ENCODE data around the gene PNISR. TPM values are rescaled to one million over a fixed set of nuclear protein-coding genes. Genes with fewer than 3 reads are reported as not detected.

The PNISR gene, protein sequence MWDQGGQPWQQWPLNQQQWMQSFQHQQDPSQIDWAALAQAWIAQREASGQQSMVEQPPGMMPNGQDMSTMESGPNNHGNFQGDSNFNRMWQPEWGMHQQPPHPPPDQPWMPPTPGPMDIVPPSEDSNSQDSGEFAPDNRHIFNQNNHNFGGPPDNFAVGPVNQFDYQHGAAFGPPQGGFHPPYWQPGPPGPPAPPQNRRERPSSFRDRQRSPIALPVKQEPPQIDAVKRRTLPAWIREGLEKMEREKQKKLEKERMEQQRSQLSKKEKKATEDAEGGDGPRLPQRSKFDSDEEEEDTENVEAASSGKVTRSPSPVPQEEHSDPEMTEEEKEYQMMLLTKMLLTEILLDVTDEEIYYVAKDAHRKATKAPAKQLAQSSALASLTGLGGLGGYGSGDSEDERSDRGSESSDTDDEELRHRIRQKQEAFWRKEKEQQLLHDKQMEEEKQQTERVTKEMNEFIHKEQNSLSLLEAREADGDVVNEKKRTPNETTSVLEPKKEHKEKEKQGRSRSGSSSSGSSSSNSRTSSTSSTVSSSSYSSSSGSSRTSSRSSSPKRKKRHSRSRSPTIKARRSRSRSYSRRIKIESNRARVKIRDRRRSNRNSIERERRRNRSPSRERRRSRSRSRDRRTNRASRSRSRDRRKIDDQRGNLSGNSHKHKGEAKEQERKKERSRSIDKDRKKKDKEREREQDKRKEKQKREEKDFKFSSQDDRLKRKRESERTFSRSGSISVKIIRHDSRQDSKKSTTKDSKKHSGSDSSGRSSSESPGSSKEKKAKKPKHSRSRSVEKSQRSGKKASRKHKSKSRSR
- 100 to 1,000 TPM; 310 to 317 TPM for total RNA-seq
- polyA plus RNA-seq (2013, experiment 1 of 2) = 245 TPM
- polyA plus RNA-seq (2013, experiment 2 of 2) = 180 TPM
- 119 to 738 (median 406) reads per million in 172 experiments for total RNA-seq

DNA sequence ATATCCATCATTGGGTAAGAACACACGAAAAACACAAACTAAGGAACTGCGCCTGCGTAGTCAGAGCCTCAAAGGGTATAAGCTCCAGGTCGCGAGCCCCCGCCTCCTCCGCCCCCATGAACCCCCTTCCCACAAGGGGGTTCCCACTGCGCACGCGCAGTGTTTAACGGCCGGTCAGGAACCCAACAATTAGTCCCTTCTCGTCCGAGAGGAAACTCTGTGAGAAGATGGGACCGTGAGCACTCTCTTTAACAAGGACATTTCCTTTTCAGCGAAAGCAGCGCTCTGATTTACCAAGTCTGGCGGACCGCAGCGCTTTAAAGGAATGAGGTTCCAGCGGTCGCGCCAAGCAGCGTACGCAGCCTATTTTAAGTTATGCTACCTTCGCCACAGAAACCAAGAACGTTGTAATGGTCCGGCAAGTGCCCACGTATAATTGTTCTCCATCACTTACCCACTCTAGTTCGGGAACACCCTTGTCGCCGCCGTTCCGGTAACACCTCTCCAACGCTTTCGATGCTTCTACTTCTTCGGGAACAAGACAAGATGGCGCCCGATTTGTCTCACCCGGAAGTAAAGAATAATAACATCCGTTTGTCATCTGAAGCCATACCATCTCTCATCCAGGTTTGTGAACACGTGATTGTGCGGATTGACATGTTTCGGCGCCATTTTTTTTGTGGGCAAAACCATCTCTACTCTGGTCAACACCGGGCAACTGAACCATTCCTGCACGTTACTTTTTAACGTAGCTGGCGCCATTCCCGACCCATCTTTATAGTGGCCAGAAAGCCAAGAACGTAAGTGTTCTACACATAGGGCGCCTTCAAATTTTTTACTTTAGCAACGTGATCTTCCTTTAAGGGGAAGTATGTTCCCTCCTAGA, at the start of gene PNISR:
PNISR (minus strand) TSS at position 548 of the 886 bp plus-strand sequence. CDS start 10,649 bp downstream, outside the sequence.
- Mint-ChIP-seq H3K27me3 (no peaks in the 10 kb centered on the region), H3K4me3 (peak within 1 kb of the TSS; percentile 100), H3K27ac (peak within 1 kb of the TSS; percentile 97), H3K4me1 (ENCODE audit: low read depth) (peaks cover 67% of the 10 kb centered on the region), H3K36me3 (ENCODE audit: low read depth) (peaks cover 38% of the 10 kb centered on the region), H3K9me3 (no peaks in the 10 kb centered on the region)
- peaks cover 14% of the 10 kb centered on the region for H3K36me3 ChIP-seq (ENCODE audit: insufficient read depth, low read length)
- peak within 1 kb of the TSS; percentile 72 for H3K4me3 ChIP-seq (ENCODE audit: low read length)
- no peaks in the 10 kb centered on the region for H3K9me3 ChIP-seq (ENCODE audit: control insufficient read depth in 1 of 2, insufficient read depth in 1 of 2, low read length in 2 of 2)
- peak within 1 kb of the TSS; percentile 99 for H3K27ac ChIP-seq (ENCODE audit: low read depth in 1 of 2, low read length in 2 of 2)
- peaks cover 32% of the 10 kb centered on the region for H3K4me1 ChIP-seq (ENCODE audit: insufficient read depth, low read length)
- no peaks in the 10 kb centered on the region for H3K27me3 ChIP-seq (ENCODE audit: control insufficient read depth in 1 of 2, insufficient read depth in 2 of 2, low read length in 2 of 2)
- CTCF ChIA-PET = interaction anchor here (1.3 to 1.4 kb wide), 3 partner anchors 8 to 95 kb away, joined by 4 to 6 read pairs (median 5); no protein-coding TSS in a partner anchor
- peak; percentile 76 for ATAC-seq (ENCODE audit: poor library complexity)
- POLR2A ChIA-PET = interaction anchor here (0.6 to 3.0 kb wide), 19 partner anchors 9 to 478 kb away, joined by 3 to 50 read pairs (median 4); partner anchors contain the start of genes CCNC, COQ3, FBXL4 and USP45
- TF ChIP-seq, protein P1, sequence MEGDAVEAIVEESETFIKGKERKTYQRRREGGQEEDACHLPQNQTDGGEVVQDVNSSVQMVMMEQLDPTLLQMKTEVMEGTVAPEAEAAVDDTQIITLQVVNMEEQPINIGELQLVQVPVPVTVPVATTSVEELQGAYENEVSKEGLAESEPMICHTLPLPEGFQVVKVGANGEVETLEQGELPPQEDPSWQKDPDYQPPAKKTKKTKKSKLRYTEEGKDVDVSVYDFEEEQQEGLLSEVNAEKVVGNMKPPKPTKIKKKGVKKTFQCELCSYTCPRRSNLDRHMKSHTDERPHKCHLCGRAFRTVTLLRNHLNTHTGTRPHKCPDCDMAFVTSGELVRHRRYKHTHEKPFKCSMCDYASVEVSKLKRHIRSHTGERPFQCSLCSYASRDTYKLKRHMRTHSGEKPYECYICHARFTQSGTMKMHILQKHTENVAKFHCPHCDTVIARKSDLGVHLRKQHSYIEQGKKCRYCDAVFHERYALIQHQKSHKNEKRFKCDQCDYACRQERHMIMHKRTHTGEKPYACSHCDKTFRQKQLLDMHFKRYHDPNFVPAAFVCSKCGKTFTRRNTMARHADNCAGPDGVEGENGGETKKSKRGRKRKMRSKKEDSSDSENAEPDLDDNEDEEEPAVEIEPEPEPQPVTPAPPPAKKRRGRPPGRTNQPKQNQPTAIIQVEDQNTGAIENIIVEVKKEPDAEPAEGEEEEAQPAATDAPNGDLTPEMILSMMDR (IDR thresholded peaks at IDR 0.05) = no peak
- DNase-seq = peak; percentile 70 to 97 (median 80)
- intact Hi-C loops (cut with DNase I, micrococcal nuclease) = loop anchor here (1.0 to 10.0 kb wide), 7 partner anchors 30 to 470 kb away; partner anchors contain the start of genes CCNC (in 2 of the 2) and USP45 (in 2 of the 2)

DNA sequence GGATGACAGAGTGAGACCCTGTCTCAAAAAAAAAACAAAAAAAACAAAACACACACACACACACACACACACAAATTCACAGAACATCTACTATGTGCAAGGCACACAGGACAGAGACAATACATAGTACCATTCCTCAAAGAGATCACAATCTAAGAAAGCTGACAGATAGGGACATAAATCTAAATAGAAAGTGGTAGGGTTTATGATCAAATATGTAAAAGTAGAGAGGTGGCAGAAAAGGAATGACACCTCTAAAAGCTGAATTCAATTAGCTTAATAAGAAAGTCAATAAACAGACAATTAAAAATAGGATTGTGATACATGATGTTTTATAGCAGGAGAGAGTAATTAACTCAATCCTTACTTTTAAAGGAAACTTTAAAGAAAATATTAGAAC, 48.6 kb upstream of the PNISR start:
- Histone ChIP-seq H3K4me3 (ENCODE audit: low read length) (no peak overlapping the region), H3K36me3 (ENCODE audit: insufficient read depth, low read length) (peaks cover 6% of the 10 kb centered on the region), H3K9me3 (ENCODE audit: control insufficient read depth in 1 of 2, insufficient read depth in 1 of 2, low read length in 2 of 2) (no peaks in the 10 kb centered on the region), H3K4me1 (ENCODE audit: insufficient read depth, low read length) (no peaks in the 10 kb centered on the region), H3K27ac (ENCODE audit: low read depth in 1 of 2, low read length in 2 of 2) (no peak overlapping the region), H3K27me3 (ENCODE audit: control insufficient read depth in 1 of 2, insufficient read depth in 2 of 2, low read length in 2 of 2) (no peaks in the 10 kb centered on the region)
- DNase-seq (no peak), ATAC-seq (ENCODE audit: poor library complexity) (no peak)
- CTCF ChIA-PET = no interaction called here
- Mint-ChIP-seq H3K27ac (no peak overlapping the region), H3K36me3 (ENCODE audit: low read depth) (peaks cover 29% of the 10 kb centered on the region), H3K9me3 (peaks cover 3% of the 10 kb centered on the region), H3K4me1 (ENCODE audit: low read depth) (no peaks in the 10 kb centered on the region), H3K27me3 (no peaks in the 10 kb centered on the region), H3K4me3 (no peak overlapping the region)
- TF ChIP-seq, protein P1 (IDR thresholded peaks at IDR 0.05) = no peak
- intact Hi-C loops (cut with DNase I, micrococcal nuclease) = no loop called here
- POLR2A ChIA-PET = no interaction called here

DNA sequence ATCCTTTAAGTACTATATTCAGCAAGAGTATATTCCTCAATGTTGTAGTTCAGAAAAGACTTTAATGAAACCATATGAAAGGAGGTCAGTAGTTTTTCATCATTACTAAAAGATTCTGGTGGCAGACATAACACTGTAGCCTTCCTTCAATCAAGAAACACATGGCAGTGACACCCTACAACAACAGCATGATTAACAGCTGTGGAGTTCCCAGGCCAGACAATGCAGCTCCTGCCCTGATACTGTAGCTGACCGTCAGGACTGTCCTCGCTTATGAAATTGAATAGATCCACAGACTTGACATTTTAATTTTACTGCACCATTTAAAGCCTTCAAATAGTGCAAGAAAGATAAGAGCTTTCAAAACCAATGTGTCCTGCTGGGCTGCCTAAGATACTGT, 46.5 kb upstream of the PNISR start:
- Mint-ChIP-seq H3K27me3 (no peaks in the 10 kb centered on the region), H3K36me3 (ENCODE audit: low read depth) (peaks cover 19% of the 10 kb centered on the region), H3K4me1 (ENCODE audit: low read depth) (no peaks in the 10 kb centered on the region), H3K4me3 (no peak overlapping the region), H3K27ac (no peak overlapping the region), H3K9me3 (no peaks in the 10 kb centered on the region)
- no peak overlapping the region for H3K4me3 ChIP-seq (ENCODE audit: low read length)
- no peak overlapping the region for H3K27ac ChIP-seq (ENCODE audit: low read depth in 1 of 2, low read length in 2 of 2)
- H3K27me3 ChIP-seq (ENCODE audit: control insufficient read depth in 1 of 2, insufficient read depth in 2 of 2, low read length in 2 of 2) = no peaks in the 10 kb centered on the region
- no peaks in the 10 kb centered on the region for H3K9me3 ChIP-seq (ENCODE audit: control insufficient read depth in 1 of 2, insufficient read depth in 1 of 2, low read length in 2 of 2)
- POLR2A ChIA-PET = no interaction called here
- peaks cover 6% of the 10 kb centered on the region for H3K36me3 ChIP-seq (ENCODE audit: insufficient read depth, low read length)
- intact Hi-C loops (cut with DNase I, micrococcal nuclease) = no loop called here
- no peak for DNase-seq
- ATAC-seq (ENCODE audit: poor library complexity) = no peak
- no peaks in the 10 kb centered on the region for H3K4me1 ChIP-seq (ENCODE audit: insufficient read depth, low read length)
- CTCF ChIA-PET = no interaction called here
- TF ChIP-seq, protein P1 (IDR thresholded peaks at IDR 0.05) = no peak
